Measurements from ENCODE around the gene STRN4.

STRN4 gene

DNA sequence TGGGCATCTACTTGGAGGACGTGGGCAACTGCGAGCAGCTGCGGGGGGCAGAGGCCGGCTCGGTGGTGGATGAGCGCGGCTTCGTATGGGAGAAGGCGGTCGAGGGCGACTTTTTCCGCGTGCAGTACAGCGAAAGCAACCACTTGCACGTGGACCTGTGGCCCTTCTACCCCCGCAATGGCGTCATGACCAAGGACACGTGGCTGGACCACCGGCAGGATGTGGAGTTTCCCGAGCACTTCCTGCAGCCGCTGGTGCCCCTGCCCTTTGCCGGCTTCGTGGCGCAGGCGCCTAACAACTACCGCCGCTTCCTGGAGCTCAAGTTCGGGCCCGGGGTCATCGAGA is 10.3 kb upstream of the STRN4 start:
- H3K4me3 ChIP-seq (ENCODE audit: low read depth, low read length): no peak overlapping the region
- no peaks in the 10 kb centered on the region for H3K27me3 ChIP-seq
- peaks cover 3% of the 10 kb centered on the region; the same call in 1 of the 2 replicates for H3K36me3 ChIP-seq
- no peak for DNase-seq
- TF ChIP-seq, protein P1, sequence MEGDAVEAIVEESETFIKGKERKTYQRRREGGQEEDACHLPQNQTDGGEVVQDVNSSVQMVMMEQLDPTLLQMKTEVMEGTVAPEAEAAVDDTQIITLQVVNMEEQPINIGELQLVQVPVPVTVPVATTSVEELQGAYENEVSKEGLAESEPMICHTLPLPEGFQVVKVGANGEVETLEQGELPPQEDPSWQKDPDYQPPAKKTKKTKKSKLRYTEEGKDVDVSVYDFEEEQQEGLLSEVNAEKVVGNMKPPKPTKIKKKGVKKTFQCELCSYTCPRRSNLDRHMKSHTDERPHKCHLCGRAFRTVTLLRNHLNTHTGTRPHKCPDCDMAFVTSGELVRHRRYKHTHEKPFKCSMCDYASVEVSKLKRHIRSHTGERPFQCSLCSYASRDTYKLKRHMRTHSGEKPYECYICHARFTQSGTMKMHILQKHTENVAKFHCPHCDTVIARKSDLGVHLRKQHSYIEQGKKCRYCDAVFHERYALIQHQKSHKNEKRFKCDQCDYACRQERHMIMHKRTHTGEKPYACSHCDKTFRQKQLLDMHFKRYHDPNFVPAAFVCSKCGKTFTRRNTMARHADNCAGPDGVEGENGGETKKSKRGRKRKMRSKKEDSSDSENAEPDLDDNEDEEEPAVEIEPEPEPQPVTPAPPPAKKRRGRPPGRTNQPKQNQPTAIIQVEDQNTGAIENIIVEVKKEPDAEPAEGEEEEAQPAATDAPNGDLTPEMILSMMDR (IDR thresholded peaks at IDR 0.05; ENCODE audit: low read depth, low read length): no peak
- H3K9me3 ChIP-seq: no peaks in the 10 kb centered on the region
- no peaks in the 10 kb centered on the region; the same call in 1 of the 2 replicates for H3K4me1 ChIP-seq

DNA sequence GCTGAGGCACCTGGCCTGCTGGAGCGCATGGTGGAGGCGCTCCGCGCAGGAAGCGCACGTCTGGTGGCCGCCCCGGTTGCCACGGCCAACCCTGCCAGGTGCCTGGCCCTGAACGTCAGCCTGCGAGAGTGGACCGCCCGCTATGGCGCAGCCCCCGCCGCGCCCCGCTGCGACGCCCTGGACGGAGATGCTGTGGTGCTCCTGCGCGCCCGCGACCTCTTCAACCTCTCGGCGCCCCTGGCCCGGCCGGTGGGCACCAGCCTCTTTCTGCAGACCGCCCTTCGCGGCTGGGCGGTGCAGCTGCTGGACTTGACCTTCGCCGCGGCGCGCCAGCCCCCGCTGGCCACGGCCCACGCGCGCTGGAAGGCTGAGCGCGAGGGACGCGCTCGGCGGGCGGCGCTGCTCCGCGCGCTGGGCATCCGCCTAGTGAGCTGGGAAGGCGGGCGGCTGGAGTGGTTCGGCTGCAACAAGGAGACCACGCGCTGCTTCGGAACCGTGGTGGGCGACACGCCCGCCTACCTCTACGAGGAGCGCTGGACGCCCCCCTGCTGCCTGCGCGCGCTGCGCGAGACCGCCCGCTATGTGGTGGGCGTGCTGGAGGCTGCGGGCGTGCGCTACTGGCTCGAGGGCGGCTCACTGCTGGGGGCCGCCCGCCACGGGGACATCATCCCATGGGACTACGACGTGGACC is 9.7 kb upstream of the STRN4 start:
- Histone ChIP-seq H3K27me3 (no peaks in the 10 kb centered on the region), H3K4me1 (no peaks in the 10 kb centered on the region; the same call in 1 of the 2 replicates), H3K4me3 (ENCODE audit: low read depth, low read length) (no peak overlapping the region), H3K9me3 (no peaks in the 10 kb centered on the region), H3K36me3 (peaks cover 3% of the 10 kb centered on the region; the same call in 1 of the 2 replicates)
- TF ChIP-seq, protein P1 (IDR thresholded peaks at IDR 0.05; ENCODE audit: low read depth, low read length): no peak
- DNase-seq: no peak

- TF ChIP-seq, protein P1 (IDR thresholded peaks at IDR 0.05; ENCODE audit: low read depth, low read length): no peak
- Histone ChIP-seq H3K27me3 (no peaks in the 10 kb centered on the region), H3K4me1 (no peaks in the 10 kb centered on the region; the same call in 1 of the 2 replicates), H3K9me3 (no peaks in the 10 kb centered on the region), H3K36me3 (peaks cover 3% of the 10 kb centered on the region; the same call in 1 of the 2 replicates), H3K4me3 (ENCODE audit: low read depth, low read length) (no peak overlapping the region)
- DNase-seq: no peak
These were observed 9.0 kb upstream of the STRN4 start for GRCh38 chr19:46755077-46755852.

GRCh38 chr19:46753420-46754155 is 7.3 kb upstream of the STRN4 start:
- Histone ChIP-seq H3K4me3 (ENCODE audit: low read depth, low read length) (no peak overlapping the region), H3K36me3 (peaks cover 3% of the 10 kb centered on the region; the same call in 1 of the 2 replicates), H3K4me1 (no peaks in the 10 kb centered on the region; the same call in 1 of the 2 replicates), H3K27me3 (no peaks in the 10 kb centered on the region), H3K9me3 (no peaks in the 10 kb centered on the region)
- TF ChIP-seq, protein P1 (IDR thresholded peaks at IDR 0.05; ENCODE audit: low read depth, low read length): peak; percentile 76
- peak; percentile 79 for DNase-seq

DNA sequence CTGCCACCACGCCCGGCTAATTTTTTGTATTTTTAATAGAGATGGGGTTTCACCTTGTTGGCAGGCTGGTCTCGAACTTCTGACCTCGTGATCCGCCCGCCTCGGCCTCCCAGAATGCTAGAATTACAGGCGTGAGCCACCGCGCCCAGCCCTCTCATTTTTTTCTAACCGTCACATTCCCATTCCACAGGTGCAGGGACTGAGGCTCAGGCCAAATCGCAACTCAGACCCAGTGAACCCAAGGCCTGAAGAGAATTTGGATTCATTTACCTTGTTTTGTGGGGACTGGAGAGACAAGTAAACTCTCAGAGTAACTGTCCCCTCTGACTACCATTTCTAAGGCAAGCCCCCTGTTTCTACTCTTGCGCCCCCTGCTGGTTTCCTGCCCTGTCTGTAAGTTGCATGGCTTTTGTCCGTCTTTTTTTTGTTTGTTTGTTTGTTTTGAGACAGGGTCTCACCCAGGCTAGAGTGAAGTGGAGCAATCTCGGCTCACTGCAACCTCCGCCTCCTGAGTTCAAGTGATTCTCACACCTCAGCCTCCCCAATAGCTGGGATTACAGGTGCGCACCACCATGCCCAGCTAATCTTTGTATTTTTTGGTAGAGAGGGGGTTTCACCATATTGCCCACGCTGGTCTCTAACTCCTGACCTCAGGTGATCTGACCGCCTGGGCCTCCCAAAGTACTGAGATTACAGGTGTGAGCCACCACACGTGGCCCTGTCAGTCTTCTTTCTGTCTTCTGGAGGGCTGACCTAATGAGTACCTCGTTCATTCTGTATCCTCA is 2.3 kb upstream of the STRN4 start:
- TF ChIP-seq, protein P1 (IDR thresholded peaks at IDR 0.05; ENCODE audit: low read depth, low read length): peak; percentile 92

More for the DNA sequence above, 2.3 kb upstream of the STRN4 start:
- peaks cover 7% of the 10 kb centered on the region for H3K36me3 ChIP-seq
- no peaks in the 10 kb centered on the region for H3K9me3 ChIP-seq
- H3K4me1 ChIP-seq: peaks cover 4% of the 10 kb centered on the region
- no peak overlapping the region for H3K4me3 ChIP-seq (ENCODE audit: low read depth, low read length)
- peak; percentile 87 for DNase-seq
- no peaks in the 10 kb centered on the region for H3K27me3 ChIP-seq

Measured in BE2C (cell line).